Vagina (tissue), 2 donors: ENCODE measurements around the gene STK35. TPM values are rescaled to one million over a fixed set of nuclear protein-coding genes. Genes with fewer than 3 reads are reported as not detected.

ENCODE experiments used
- DNase-seq, 2 donors: peaks; one replicate each; pipeline ENCODE4 v3.0.0-alpha.2; 2017; ENCODE audit errors: extremely low spot score in 2 of 2
- H3K27ac ChIP-seq: fragments of 200-600 bp; sonication (generic); one replicate; pipeline ENCODE4 v1.5.1; 2019
- H3K27me3 ChIP-seq: fragments of 200-600 bp; sonication (generic); one replicate; pipeline ENCODE4 v1.5.1; 2019
- H3K36me3 ChIP-seq, 2 donors: fragments of 200-600 bp; sonication (generic); one replicate each; pipeline ENCODE4 v1.5.1; 2017 to 2019
- H3K4me1 ChIP-seq: fragments of 200-600 bp; sonication (generic); one replicate; pipeline ENCODE4 v1.5.1; 2019
- H3K4me3 ChIP-seq, 2 donors: fragments of 200-600 bp; sonication (generic); 1 replicate in 1 of 2; 2 replicates in 1 of 2; pipeline ENCODE4 v1.5.1; 2016 to 2019
- H3K9me3 ChIP-seq: fragments of 200-600 bp; sonication (generic); one replicate; pipeline ENCODE4 v1.5.1; 2019
- POLR2A ChIP-seq, 2 donors: fragments of 450-650 bp; IDR thresholded peaks; one replicate each; pipeline ENCODE4 v1.6.1; 2017; ENCODE audit warnings: antibody characterized with exemption in 2 of 2, mild to moderate bottlenecking in 2 of 2, moderate library complexity in 2 of 2
- POLR2AphosphoS5 ChIP-seq, 2 donors: sonication (generic); formaldehyde crosslinking; IDR thresholded peaks; one replicate each; pipeline ENCODE4 v1.9.0; 2017; ENCODE audit warnings: antibody characterized with exemption in 2 of 2, mild to moderate bottlenecking in 2 of 2, low read depth in 1 of 2; ENCODE audit not compliant: insufficient read depth in 1 of 2
- intact Hi-C: fragments of 100-400 bp; cut with DNase I; formaldehyde crosslinking; loops from one replicate; pipeline ENCODE4 v1.15.1; 2023
- total RNA-seq: library from RNA; depleted of rRNA; stranded (reverse); fragments of >200 nt; gene quantifications from one replicate; pipeline ENCODE4 v1.2.3, GENCODE V29; 2016
- TF ChIP-seq, protein P1 (sequence below), 3 experiments: fragments of 450-650 bp in 2 of 3; fragments of 200-600 bp in 1 of 3; sonication (generic) in 1 of 3; IDR thresholded peaks; one replicate each; pipeline ENCODE4 v1.5.1; 2017 to 2019; ENCODE audit warnings: antibody characterized with exemption in 3 of 3, mild to moderate bottlenecking in 2 of 3, moderate library complexity in 2 of 3

STK35 gene
- total RNA-seq, 1 donor from 2014 or later, result 11.5 TPM

DNA sequence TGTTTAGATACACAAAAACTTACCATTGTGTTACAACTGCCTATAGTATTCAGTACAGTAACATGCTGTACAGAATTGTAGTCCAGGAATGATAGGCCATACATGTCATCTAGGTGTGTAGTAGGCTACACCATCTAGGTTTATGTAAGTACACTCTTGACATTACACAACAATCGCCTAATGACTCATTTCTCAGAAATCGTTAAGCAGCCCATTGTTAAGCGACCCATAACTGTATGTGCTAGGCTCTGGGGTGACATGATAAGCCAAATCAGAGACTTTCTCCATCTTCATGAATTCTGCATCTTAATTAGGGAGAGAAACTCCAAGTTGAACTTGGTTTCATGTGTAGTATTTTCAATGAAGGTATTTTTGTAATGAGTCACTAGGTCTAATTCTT lies 17.2 kb downstream of the STK35 start:
- Histone ChIP-seq H3K36me3 (peaks cover 5 to 16% of the 10 kb centered on the region in 2 donors), H3K27me3 (no peaks in the 10 kb centered on the region), H3K27ac (no peak overlapping the region), H3K4me1 (peaks cover 77% of the 10 kb centered on the region), H3K4me3 (no peak overlapping the region), H3K9me3 (no peaks in the 10 kb centered on the region)
- intact Hi-C loops, result no loop called here
- TF ChIP-seq POLR2A (IDR thresholded peaks at IDR 0.05), result no peak
- TF ChIP-seq, protein P1, sequence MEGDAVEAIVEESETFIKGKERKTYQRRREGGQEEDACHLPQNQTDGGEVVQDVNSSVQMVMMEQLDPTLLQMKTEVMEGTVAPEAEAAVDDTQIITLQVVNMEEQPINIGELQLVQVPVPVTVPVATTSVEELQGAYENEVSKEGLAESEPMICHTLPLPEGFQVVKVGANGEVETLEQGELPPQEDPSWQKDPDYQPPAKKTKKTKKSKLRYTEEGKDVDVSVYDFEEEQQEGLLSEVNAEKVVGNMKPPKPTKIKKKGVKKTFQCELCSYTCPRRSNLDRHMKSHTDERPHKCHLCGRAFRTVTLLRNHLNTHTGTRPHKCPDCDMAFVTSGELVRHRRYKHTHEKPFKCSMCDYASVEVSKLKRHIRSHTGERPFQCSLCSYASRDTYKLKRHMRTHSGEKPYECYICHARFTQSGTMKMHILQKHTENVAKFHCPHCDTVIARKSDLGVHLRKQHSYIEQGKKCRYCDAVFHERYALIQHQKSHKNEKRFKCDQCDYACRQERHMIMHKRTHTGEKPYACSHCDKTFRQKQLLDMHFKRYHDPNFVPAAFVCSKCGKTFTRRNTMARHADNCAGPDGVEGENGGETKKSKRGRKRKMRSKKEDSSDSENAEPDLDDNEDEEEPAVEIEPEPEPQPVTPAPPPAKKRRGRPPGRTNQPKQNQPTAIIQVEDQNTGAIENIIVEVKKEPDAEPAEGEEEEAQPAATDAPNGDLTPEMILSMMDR (IDR thresholded peaks at IDR 0.05), result no peak
- no peak for TF ChIP-seq POLR2AphosphoS5 (IDR thresholded peaks at IDR 0.05; ENCODE audit: insufficient read depth in 1 of 2, low read depth in 1 of 2)
- DNase-seq, result no peak

- intact Hi-C loops, result no loop called here
- H3K27ac ChIP-seq, result no peak overlapping the region
- H3K36me3 ChIP-seq, result peaks cover 0 to 2% of the 10 kb centered on the region in 2 donors
- peaks cover 81% of the 10 kb centered on the region for H3K4me1 ChIP-seq
- no peaks in the 10 kb centered on the region for H3K27me3 ChIP-seq
- H3K4me3 ChIP-seq, result no peak overlapping the region
- TF ChIP-seq POLR2AphosphoS5 (IDR thresholded peaks at IDR 0.05; ENCODE audit: insufficient read depth in 1 of 2, low read depth in 1 of 2), result no peak
- no peak for TF ChIP-seq POLR2A (IDR thresholded peaks at IDR 0.05)
- TF ChIP-seq, protein P1 (IDR thresholded peaks at IDR 0.05), result no peak
- DNase-seq, result no peak
- H3K9me3 ChIP-seq, result no peaks in the 10 kb centered on the region
Measured at GRCh38 chr20:2122936-2123335, 21.3 kb downstream of the STK35 start.

GRCh38 chr20:2123720-2124119 lies 22.1 kb downstream of the STK35 start:
- no peaks in the 10 kb centered on the region for H3K9me3 ChIP-seq
- intact Hi-C loops, result no loop called here
- H3K27ac ChIP-seq, result no peak overlapping the region
- no peaks in the 10 kb centered on the region for H3K36me3 ChIP-seq
- DNase-seq, result no peak
- TF ChIP-seq POLR2A (IDR thresholded peaks at IDR 0.05) (no peak), POLR2AphosphoS5 (IDR thresholded peaks at IDR 0.05; ENCODE audit: insufficient read depth in 1 of 2, low read depth in 1 of 2) (no peak)
- TF ChIP-seq, protein P1 (IDR thresholded peaks at IDR 0.05), result no peak
- H3K27me3 ChIP-seq, result no peaks in the 10 kb centered on the region
- H3K4me1 ChIP-seq, result peaks cover 79% of the 10 kb centered on the region
- H3K4me3 ChIP-seq, result no peak overlapping the region

DNA sequence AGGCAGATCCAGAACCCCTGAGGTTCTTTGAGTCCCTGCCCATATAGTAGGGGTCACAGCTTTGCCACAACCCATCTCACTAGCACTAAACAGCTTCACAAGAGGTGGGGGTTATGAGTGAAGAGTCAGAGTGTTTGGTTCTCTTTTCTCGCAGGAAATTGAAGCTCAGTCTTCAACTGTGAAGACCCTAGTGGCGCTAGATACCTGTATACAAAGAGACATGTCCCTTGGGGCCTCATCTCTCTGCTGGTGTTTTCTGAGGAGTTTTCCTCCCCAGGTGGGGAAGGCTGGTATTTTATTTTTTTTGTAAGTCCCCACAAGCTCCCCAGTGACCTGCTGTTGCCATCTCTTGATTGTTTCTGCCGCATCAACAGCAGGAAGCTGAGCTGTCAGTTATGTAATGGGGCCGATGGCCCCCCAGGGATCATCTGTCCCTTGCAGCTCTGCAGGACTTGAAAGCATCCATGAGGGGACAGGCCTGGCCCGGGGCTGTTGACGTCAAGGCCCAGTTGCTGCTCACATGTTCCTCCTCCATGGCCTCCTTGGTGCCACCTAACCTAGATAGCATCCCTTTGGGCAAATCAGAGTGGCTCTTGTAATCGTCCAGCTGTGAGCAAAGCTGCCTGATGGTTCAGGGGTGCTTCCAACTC lies 23.1 kb downstream of the STK35 start:
- Histone ChIP-seq H3K4me3 (no peak overlapping the region), H3K27ac (no peak overlapping the region), H3K36me3 (no peaks in the 10 kb centered on the region), H3K27me3 (no peaks in the 10 kb centered on the region), H3K4me1 (peaks cover 82% of the 10 kb centered on the region), H3K9me3 (no peaks in the 10 kb centered on the region)
- no peak for DNase-seq
- TF ChIP-seq, protein P1 (IDR thresholded peaks at IDR 0.05), result no peak
- TF ChIP-seq POLR2A (IDR thresholded peaks at IDR 0.05) (no peak), POLR2AphosphoS5 (IDR thresholded peaks at IDR 0.05; ENCODE audit: insufficient read depth in 1 of 2, low read depth in 1 of 2) (no peak)
- intact Hi-C loops, result no loop called here

DNA sequence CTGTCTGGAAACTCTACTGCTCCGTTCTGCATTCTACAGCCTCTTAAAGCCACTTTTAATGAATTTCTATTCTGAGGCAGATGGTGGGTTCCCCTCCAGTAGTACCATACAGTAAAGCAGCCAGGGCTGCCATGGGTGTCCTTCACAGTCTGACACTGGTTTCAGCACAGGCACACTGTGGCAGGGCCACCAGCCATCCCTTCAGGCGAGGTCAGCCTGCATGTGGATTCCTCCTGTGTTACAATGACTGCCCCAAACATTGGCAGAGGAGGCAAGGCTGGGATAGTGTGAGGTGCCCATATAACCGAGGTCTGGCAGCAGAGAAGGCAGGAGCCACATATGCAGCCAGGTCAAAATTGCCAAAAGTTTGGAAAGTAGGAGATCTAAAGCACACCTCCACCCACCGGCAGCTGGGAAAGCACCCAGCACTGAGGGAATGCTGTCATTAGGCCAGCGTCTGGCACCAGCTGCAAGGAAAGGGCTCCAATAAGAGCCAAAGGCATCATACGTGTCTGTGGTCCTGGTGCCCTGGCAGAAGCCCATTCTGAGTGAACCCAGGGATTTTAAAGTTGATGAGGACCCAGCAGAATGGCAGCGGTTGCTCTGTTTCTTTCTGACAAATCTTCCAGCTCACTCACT lies 24.0 kb downstream of the STK35 start:
- DNase-seq, result no peak

More for the DNA sequence above, 24.0 kb downstream of the STK35 start:
- TF ChIP-seq POLR2AphosphoS5 (IDR thresholded peaks at IDR 0.05; ENCODE audit: insufficient read depth in 1 of 2, low read depth in 1 of 2) (no peak), POLR2A (IDR thresholded peaks at IDR 0.05) (no peak)
- TF ChIP-seq, protein P1 (IDR thresholded peaks at IDR 0.05), result no peak
- Histone ChIP-seq H3K27me3 (no peaks in the 10 kb centered on the region), H3K4me1 (peaks cover 82% of the 10 kb centered on the region), H3K4me3 (no peak overlapping the region), H3K9me3 (no peaks in the 10 kb centered on the region), H3K36me3 (no peaks in the 10 kb centered on the region), H3K27ac (no peak overlapping the region)
- intact Hi-C loops, result no loop called here
